ENCODE results near the gene GABRD. TPM values are rescaled to one million over a fixed set of nuclear protein-coding genes. Genes with fewer than 3 reads are reported as not detected.

The GABRD gene
- total RNA-seq, 1 donor from 2014 or later, result not detected

- intact Hi-C loops (cut with DNase I), result no loop called here
- no peaks in the 10 kb centered on the region for H3K36me3 ChIP-seq
- H3K27ac ChIP-seq, result no peak overlapping the region
- no peaks in the 10 kb centered on the region for H3K4me1 ChIP-seq
- TF ChIP-seq, protein P1, sequence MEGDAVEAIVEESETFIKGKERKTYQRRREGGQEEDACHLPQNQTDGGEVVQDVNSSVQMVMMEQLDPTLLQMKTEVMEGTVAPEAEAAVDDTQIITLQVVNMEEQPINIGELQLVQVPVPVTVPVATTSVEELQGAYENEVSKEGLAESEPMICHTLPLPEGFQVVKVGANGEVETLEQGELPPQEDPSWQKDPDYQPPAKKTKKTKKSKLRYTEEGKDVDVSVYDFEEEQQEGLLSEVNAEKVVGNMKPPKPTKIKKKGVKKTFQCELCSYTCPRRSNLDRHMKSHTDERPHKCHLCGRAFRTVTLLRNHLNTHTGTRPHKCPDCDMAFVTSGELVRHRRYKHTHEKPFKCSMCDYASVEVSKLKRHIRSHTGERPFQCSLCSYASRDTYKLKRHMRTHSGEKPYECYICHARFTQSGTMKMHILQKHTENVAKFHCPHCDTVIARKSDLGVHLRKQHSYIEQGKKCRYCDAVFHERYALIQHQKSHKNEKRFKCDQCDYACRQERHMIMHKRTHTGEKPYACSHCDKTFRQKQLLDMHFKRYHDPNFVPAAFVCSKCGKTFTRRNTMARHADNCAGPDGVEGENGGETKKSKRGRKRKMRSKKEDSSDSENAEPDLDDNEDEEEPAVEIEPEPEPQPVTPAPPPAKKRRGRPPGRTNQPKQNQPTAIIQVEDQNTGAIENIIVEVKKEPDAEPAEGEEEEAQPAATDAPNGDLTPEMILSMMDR (IDR thresholded peaks at IDR 0.05), result no peak
- no peak overlapping the region for H3K4me3 ChIP-seq
- DNase-seq (ENCODE audit: low spot score in 2 of 2), result no peak
- no peaks in the 10 kb centered on the region for H3K27me3 ChIP-seq
- H3K9me3 ChIP-seq, result no peaks in the 10 kb centered on the region
These were observed 36.5 kb upstream of the GABRD start for GRCh38 chr1:1982379-1983232.

DNA sequence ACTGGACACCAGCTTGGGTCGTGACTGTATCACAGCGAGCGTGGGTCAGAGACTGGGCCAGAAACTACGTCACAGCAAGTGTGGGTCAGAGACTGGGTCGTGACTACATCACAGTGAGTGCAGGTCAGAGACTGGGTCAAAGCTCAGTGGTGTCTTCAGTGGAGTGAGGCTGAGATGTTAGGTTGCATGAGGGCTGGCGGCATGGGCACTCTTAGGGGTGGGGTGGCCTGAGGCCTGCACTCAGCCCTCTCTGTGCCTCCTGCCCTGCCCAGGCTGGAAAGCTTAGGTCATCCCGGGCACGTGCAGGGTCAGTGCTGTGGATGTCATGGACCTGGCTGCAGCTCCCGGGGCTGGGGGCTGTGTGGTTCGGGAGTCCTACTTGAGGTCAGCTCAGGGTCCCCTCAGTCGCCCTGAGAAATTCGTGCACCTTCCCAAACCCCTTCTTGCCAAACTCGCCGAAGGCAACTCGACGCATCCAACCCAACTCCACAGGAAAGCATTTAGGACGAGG, 34.5 kb upstream of the GABRD start:
- no peaks in the 10 kb centered on the region for H3K36me3 ChIP-seq
- TF ChIP-seq, protein P1 (IDR thresholded peaks at IDR 0.05), result no peak
- H3K27me3 ChIP-seq, result no peaks in the 10 kb centered on the region
- H3K4me1 ChIP-seq, result no peaks in the 10 kb centered on the region
- H3K27ac ChIP-seq, result no peak overlapping the region
- H3K9me3 ChIP-seq, result no peaks in the 10 kb centered on the region
- no peak overlapping the region for H3K4me3 ChIP-seq
- intact Hi-C loops (cut with DNase I), result no loop called here
- no peak for DNase-seq (ENCODE audit: low spot score in 2 of 2)

DNA sequence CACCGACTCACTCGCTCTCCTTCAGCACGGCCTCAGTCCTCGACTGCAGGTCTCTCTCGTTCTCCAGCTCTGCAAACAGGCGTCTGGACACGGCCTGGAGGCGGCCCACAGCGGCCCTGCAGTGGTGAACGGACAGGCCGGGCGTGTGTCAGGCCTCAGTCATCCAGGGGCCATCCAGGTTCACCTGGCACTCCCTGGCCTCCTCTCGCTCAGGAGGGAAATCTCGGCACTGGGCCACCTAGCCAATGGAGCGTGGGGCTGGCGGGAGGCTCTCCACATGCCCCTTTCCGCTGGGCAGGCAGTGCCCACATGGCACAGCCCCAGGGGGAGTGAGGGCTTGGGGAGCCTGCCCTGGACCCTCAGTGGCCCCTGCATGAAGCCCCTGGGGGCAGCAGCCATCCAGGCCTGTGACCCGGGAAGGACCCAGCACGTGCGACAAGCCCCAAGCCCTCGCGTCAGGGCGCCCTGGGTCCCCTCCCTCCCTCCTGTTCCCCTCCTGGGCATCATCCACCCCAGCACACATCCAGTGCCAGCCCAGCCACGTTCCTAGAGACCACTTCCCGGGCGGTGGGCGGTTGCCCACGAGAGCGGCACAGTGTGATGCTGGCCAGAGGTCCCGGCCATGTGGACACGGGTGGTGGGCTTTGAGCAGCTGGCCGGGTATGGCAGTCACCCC, 33.6 kb upstream of the GABRD start:
- H3K27me3 ChIP-seq, result no peaks in the 10 kb centered on the region
- TF ChIP-seq, protein P1 (IDR thresholded peaks at IDR 0.05), result no peak

DNA sequence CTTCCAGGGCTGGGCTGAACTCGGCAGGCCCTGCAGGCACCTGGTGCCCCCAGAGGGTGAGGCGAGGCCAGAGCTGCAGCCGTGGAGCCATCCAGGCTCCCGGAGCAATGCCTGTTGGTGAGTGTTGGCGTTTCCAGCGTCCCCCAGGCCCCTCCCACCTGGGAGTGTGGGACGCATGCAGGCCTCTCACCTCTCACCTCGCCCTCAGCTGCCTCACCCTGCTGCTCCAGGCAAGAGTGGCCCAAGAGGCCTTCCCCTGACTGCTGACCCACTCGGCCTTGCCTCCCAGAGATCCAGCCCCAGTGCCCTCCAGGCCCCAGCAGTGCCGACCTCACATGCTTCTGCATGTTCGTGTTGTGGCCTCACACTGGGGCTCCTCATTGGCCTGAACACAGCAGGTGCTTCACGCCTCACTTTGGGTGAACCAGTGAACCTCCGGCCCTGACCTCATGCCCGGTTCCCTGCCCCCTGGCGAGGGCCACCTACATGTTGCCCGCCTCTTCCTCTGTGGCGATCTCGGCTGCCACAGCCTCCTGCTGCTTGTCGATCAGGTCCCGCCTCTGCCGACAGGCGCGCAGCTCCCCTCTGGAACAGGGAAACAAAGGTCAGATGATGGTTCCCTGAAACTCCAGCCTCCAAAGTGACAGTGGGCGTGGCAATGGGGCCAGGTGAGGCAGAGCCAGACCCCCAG, 32.5 kb upstream of the GABRD start:
- H3K27ac ChIP-seq, result no peak overlapping the region
- DNase-seq (ENCODE audit: low spot score in 2 of 2), result no peak
- intact Hi-C loops (cut with DNase I), result no loop called here
- H3K4me1 ChIP-seq, result no peaks in the 10 kb centered on the region
- H3K4me3 ChIP-seq, result no peak overlapping the region
- H3K9me3 ChIP-seq, result no peaks in the 10 kb centered on the region
- no peaks in the 10 kb centered on the region for H3K27me3 ChIP-seq
- TF ChIP-seq, protein P1 (IDR thresholded peaks at IDR 0.05), result no peak
- H3K36me3 ChIP-seq, result no peaks in the 10 kb centered on the region

More for the DNA sequence above, 33.6 kb upstream of the GABRD start:
- no peaks in the 10 kb centered on the region for H3K36me3 ChIP-seq
- intact Hi-C loops (cut with DNase I), result no loop called here
- no peak overlapping the region for H3K27ac ChIP-seq
- H3K9me3 ChIP-seq, result no peaks in the 10 kb centered on the region
- H3K4me3 ChIP-seq, result no peak overlapping the region
- DNase-seq (ENCODE audit: low spot score in 2 of 2), result no peak
- H3K4me1 ChIP-seq, result no peaks in the 10 kb centered on the region

GRCh38 chr1:1987142-1987510, 32.0 kb upstream of the GABRD start:
- no peak overlapping the region for H3K4me3 ChIP-seq
- H3K36me3 ChIP-seq, result no peaks in the 10 kb centered on the region
- H3K4me1 ChIP-seq, result no peaks in the 10 kb centered on the region
- H3K27ac ChIP-seq, result no peak overlapping the region
- TF ChIP-seq, protein P1 (IDR thresholded peaks at IDR 0.05), result no peak
- H3K9me3 ChIP-seq, result no peaks in the 10 kb centered on the region
- no peaks in the 10 kb centered on the region for H3K27me3 ChIP-seq
- intact Hi-C loops (cut with DNase I), result no loop called here
- DNase-seq (ENCODE audit: low spot score in 2 of 2), result no peak

All from ascending aorta (tissue), 2 donors.